Hepatocyte (in vitro differentiated cells): ENCODE measurements around the gene OSBPL2.

Experiments
- CTCF ChIP-seq: fragments of 200-600 bp; sonication (generic); IDR thresholded peaks from 2 replicates; pipeline ENCODE4 v1.5.1; 2016; ENCODE audit warnings: antibody characterized with exemption, mild to moderate bottlenecking; ENCODE audit not compliant: poor library complexity
- EZH2 ChIP-seq: fragments of 200-600 bp; sonication (generic); IDR thresholded peaks from 2 replicates; pipeline ENCODE4 v1.6.1; 2016; ENCODE audit warnings: antibody characterized with exemption, mild to moderate bottlenecking, borderline replicate concordance
- EZH2phosphoT487 ChIP-seq: fragments of 200-600 bp; sonication (generic); IDR thresholded peaks from one replicate; pipeline ENCODE4 v1.6.1; 2018; ENCODE audit warnings: antibody characterized with exemption, mild to moderate bottlenecking, low read depth, moderate library complexity; ENCODE audit not compliant: unreplicated experiment, severe bottlenecking

DNA sequence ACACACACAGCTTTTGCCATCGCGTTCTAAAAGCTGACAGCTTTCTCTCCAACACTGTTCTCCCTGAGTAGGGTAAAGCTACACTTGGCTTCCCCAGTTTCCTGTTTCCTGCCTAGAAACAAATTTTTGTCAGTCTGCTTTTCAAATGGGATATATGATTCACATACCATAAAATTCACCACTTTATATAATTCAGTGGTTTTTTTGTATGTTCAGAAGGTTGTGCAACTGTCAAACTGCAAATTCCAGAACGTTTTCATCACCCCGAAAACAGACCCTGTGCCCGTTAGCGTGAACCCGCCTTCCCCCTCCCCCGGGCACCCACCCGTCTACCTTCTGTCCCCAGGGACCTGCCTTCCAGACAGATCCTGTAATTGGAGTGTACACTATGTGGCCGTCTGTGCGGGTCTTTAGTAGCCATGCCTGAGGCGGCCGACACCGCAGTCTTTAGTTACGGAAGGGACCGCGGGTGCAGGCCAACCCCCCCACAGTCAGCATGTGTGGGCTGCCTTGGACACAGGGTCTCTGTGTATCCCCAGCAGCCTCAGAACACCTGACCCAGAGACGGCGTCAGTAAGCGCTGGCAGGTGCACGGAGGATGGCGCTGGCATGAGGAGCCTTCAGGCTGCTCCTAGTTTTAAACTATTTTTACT, 34.8 kb upstream of the OSBPL2 start:
- TF ChIP-seq CTCF (no peak), EZH2 (no peak), EZH2phosphoT487 (no peak)
